AG09309 (cell line): Measurements from ENCODE around the gene TAL1.

Experiments
- DNase-seq: peaks from one replicate; pipeline ENCODE4 v3.0.0-alpha.2; 2010; ENCODE audit warnings: low read depth
- H3K4me3 ChIP-seq: 2 replicates; pipeline ENCODE4 v1.5.1; 2011; ENCODE audit warnings: mild to moderate bottlenecking, low read depth, low read length, moderate library complexity; ENCODE audit not compliant: control insufficient read depth
- CTCF ChIP-seq: IDR thresholded peaks from 2 replicates; pipeline ENCODE4 v1.5.1; 2011; ENCODE audit warnings: mild to moderate bottlenecking, low read depth, low read length, inconsistent platforms; ENCODE audit not compliant: insufficient read depth, control insufficient read depth; ENCODE audit errors: missing control alignments

The TAL1 gene

GRCh38 chr1:47192458-47193384 lies 39.3 kb downstream of the TAL1 start:
- H3K4me3 ChIP-seq = no peak overlapping the region
- TF ChIP-seq CTCF = peak; percentile 99
- DNase-seq = no peak

GRCh38 chr1:47191940-47192457 lies 40.0 kb downstream of the TAL1 start:
- DNase-seq = no peak
- H3K4me3 ChIP-seq = no peak overlapping the region
- no peak for TF ChIP-seq CTCF

- no peak overlapping the region for H3K4me3 ChIP-seq
- no peak for TF ChIP-seq CTCF
- DNase-seq = no peak
Observed at GRCh38 chr1:47190857-47191256, 41.2 kb downstream of the TAL1 start.

GRCh38 chr1:47190509-47190855 lies 41.5 kb downstream of the TAL1 start:
- no peak overlapping the region for H3K4me3 ChIP-seq
- no peak for DNase-seq
- no peak for TF ChIP-seq CTCF

GRCh38 chr1:47189844-47190508 lies 42.0 kb downstream of the TAL1 start, which contains the start of gene PDZK1IP1:
TSS of gene PDZK1IP1 (minus strand) at chr1:47190036. CDS start at chr1:47189932, 104 bp downstream.
- DNase-seq = no peak
- H3K4me3 ChIP-seq = no peak within 1 kb of the TSS
- TF ChIP-seq CTCF = no peak

GRCh38 chr1:47188791-47189785 lies 42.9 kb downstream of the TAL1 start:
- H3K4me3 ChIP-seq = no peak overlapping the region
- DNase-seq = no peak
- TF ChIP-seq CTCF = no peak
